PC-9 (cell line): ENCODE data around the gene CD226. TPM values are rescaled to one million over a fixed set of nuclear protein-coding genes. Genes with fewer than 3 reads are reported as not detected.

Experiments
- BruUV-seq: library from RNA; stranded (reverse); fragments of 400-500 nt; replicated peaks from 2 replicates; lab custom pipeline; 2021; lab: Mats Ljungman, UMichigan
- CTCF ChIA-PET: fragments of 300-600 bp; sonication (Branson Sonifier 250); formaldehyde crosslinking; loops from one replicate; lab custom pipeline; 2022; ENCODE audit warnings: antibody characterized with exemption; lab: Charles Lee
- POLR2A ChIA-PET: fragments of 300-600 bp; sonication (Branson Sonifier 250); formaldehyde crosslinking; loops from one replicate; lab custom pipeline; 2022; ENCODE audit warnings: antibody characterized with exemption; ENCODE audit not compliant: unreplicated experiment; lab: Charles Lee
- DNase-seq, 2 experiments: peaks; one replicate each; pipeline versions ENCODE4 v3.0.0 to v3.0.0-alpha.2; 2015 to 2022; ENCODE audit warnings: mixed read lengths in 1 of 2
- H2AFZ ChIP-seq: fragments of 200-600 bp; sonication (generic); 2 replicates; pipeline ENCODE4 v1.8.1; 2017; ENCODE audit warnings: antibody characterized with exemption
- H3F3A ChIP-seq: fragments of 200-600 bp; sonication (generic); 2 replicates; pipeline ENCODE4 v1.8.1; 2017; ENCODE audit warnings: antibody characterized with exemption, mild to moderate bottlenecking, low read depth; ENCODE audit not compliant: insufficient read depth
- H3K27ac ChIP-seq: fragments of 200-600 bp; sonication (generic); 2 replicates; pipeline ENCODE4 v1.6.1; 2016; ENCODE audit warnings: mixed run types
- H3K27me3 ChIP-seq: fragments of 200-600 bp; sonication (generic); 2 replicates; pipeline ENCODE4 v1.6.1; 2016; ENCODE audit warnings: low read depth, mixed run types; ENCODE audit not compliant: insufficient read depth
- H3K36me3 ChIP-seq: fragments of 200-600 bp; sonication (generic); 2 replicates; pipeline ENCODE4 v1.6.1; 2016; ENCODE audit warnings: low read depth, mixed run types
- H3K4me1 ChIP-seq: fragments of 200-600 bp; sonication (generic); replicated peaks from 2 replicates; pipeline ENCODE4 v1.6.1; 2016; ENCODE audit warnings: mixed run types; ENCODE audit not compliant: insufficient read depth
- H3K4me2 ChIP-seq: fragments of 200-600 bp; sonication (generic); 2 replicates; pipeline ENCODE4 v1.6.1; 2017; ENCODE audit warnings: mixed run types
- H3K4me3 ChIP-seq: fragments of 200-600 bp; sonication (generic); 2 replicates; pipeline ENCODE4 v1.6.1; 2016; ENCODE audit warnings: mixed run types
- H3K79me2 ChIP-seq: fragments of 200-600 bp; sonication (generic); 2 replicates; pipeline ENCODE4 v1.6.1; 2017; ENCODE audit warnings: low read depth, mixed run types
- H3K9me2 ChIP-seq: fragments of 200-600 bp; sonication (generic); 2 replicates; pipeline ENCODE4 v1.8.1; 2017; ENCODE audit warnings: mild to moderate bottlenecking; ENCODE audit not compliant: insufficient read depth
- H3K9me3 ChIP-seq: fragments of 200-600 bp; sonication (generic); 2 replicates; pipeline ENCODE4 v1.8.1; 2016; ENCODE audit warnings: low read depth; ENCODE audit not compliant: insufficient read depth
- H4K20me1 ChIP-seq: fragments of 200-600 bp; sonication (generic); 2 replicates; pipeline ENCODE4 v1.8.1; 2017; ENCODE audit not compliant: insufficient read depth
- EZH2 ChIP-seq: fragments of 200-600 bp; sonication (generic); IDR thresholded peaks from 2 replicates; pipeline ENCODE4 v1.8.0; 2017; ENCODE audit warnings: antibody characterized with exemption, low read depth
- intact Hi-C: fragments of 100-400 bp; cut with micrococcal nuclease; formaldehyde crosslinking; loops from one replicate; pipeline ENCODE4 v1.10.0; 2022; ENCODE audit not compliant: unreplicated experiment
- total RNA-seq: library from RNA; stranded (reverse); gene quantifications from 2 replicates; pipeline ENCODE4 v1.2.3, GENCODE V29; 2021
- TF ChIP-seq, protein P1 (sequence below): fragments of 200-600 bp; sonication (generic); conservative IDR thresholded peaks from 2 replicates; pipeline ENCODE4 v1.6.1; 2017; ENCODE audit warnings: mixed run types, antibody characterized with exemption, mild to moderate bottlenecking, moderate library complexity

CD226 gene
- total RNA-seq, 1 experiment from 2014 or later, result 0.13 TPM

GRCh38 chr18:69878213-69878933 is 69.3 kb downstream of the CD226 start:
- TF ChIP-seq, protein P1, sequence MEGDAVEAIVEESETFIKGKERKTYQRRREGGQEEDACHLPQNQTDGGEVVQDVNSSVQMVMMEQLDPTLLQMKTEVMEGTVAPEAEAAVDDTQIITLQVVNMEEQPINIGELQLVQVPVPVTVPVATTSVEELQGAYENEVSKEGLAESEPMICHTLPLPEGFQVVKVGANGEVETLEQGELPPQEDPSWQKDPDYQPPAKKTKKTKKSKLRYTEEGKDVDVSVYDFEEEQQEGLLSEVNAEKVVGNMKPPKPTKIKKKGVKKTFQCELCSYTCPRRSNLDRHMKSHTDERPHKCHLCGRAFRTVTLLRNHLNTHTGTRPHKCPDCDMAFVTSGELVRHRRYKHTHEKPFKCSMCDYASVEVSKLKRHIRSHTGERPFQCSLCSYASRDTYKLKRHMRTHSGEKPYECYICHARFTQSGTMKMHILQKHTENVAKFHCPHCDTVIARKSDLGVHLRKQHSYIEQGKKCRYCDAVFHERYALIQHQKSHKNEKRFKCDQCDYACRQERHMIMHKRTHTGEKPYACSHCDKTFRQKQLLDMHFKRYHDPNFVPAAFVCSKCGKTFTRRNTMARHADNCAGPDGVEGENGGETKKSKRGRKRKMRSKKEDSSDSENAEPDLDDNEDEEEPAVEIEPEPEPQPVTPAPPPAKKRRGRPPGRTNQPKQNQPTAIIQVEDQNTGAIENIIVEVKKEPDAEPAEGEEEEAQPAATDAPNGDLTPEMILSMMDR, result no peak
- TF ChIP-seq EZH2, result no peak
- no TSS peak for BruUV-seq
- POLR2A ChIA-PET, result no interaction called here

DNA sequence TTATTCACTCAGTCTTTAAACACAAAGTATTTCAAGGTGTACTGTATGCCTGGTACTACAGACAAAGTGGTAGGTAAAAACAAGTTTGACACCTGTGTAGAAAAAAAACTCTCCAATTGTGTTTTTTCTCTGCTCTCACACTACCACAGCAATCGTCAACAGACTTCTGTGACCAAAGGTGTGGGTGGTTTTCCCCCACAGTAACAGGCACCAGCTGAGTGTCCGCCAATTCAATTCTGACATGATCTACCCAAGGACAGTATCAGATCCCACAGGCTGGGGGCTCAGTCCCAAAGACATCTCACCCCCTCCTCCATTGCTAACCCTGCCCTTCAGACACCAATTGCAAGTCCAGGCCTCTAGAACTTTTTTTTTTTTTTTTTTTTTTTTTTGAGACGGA is 71.2 kb downstream of the CD226 start:
- H3K4me1 ChIP-seq, result no peaks in the 10 kb centered on the region
- CTCF ChIA-PET, result no interaction called here
- POLR2A ChIA-PET, result no interaction called here
- intact Hi-C loops, result no loop called here
- H3F3A ChIP-seq, result no peaks in the 10 kb centered on the region
- no peak overlapping the region for H2AFZ ChIP-seq
- no peak overlapping the region for H3K27ac ChIP-seq
- no peak overlapping the region for H3K4me2 ChIP-seq
- no peaks in the 10 kb centered on the region for H4K20me1 ChIP-seq
- no peaks in the 10 kb centered on the region for H3K9me3 ChIP-seq
- no peak for DNase-seq
- BruUV-seq, result no TSS peak
- H3K4me3 ChIP-seq, result no peak overlapping the region
- H3K36me3 ChIP-seq, result no peaks in the 10 kb centered on the region
- H3K9me2 ChIP-seq, result no peaks in the 10 kb centered on the region
- TF ChIP-seq, protein P1, result no peak
- TF ChIP-seq EZH2, result no peak
- no peaks in the 10 kb centered on the region for H3K27me3 ChIP-seq
- no peaks in the 10 kb centered on the region for H3K79me2 ChIP-seq

More at GRCh38 chr18:69878213-69878933, 69.3 kb downstream of the CD226 start:
- H3K27ac ChIP-seq, result no peak overlapping the region
- no peak overlapping the region for H3K4me3 ChIP-seq
- no peaks in the 10 kb centered on the region for H3F3A ChIP-seq
- no peaks in the 10 kb centered on the region for H4K20me1 ChIP-seq
- no peak for DNase-seq
- no peaks in the 10 kb centered on the region for H3K9me3 ChIP-seq
- no peaks in the 10 kb centered on the region for H3K4me1 ChIP-seq
- H3K4me2 ChIP-seq, result no peak overlapping the region
- H3K9me2 ChIP-seq, result no peaks in the 10 kb centered on the region
- H3K36me3 ChIP-seq, result no peaks in the 10 kb centered on the region
- no peaks in the 10 kb centered on the region for H3K79me2 ChIP-seq
- H3K27me3 ChIP-seq, result no peaks in the 10 kb centered on the region
- intact Hi-C loops, result no loop called here
- H2AFZ ChIP-seq, result no peak overlapping the region
- CTCF ChIA-PET, result no interaction called here

GRCh38 chr18:69874058-69874457 is 73.6 kb downstream of the CD226 start:
- CTCF ChIA-PET, result no interaction called here
- POLR2A ChIA-PET, result no interaction called here
- Histone ChIP-seq H3K4me2 (no peak overlapping the region), H3K79me2 (no peaks in the 10 kb centered on the region), H3K27ac (no peak overlapping the region), H2AFZ (no peak overlapping the region), H3K9me3 (no peaks in the 10 kb centered on the region), H3K4me1 (no peaks in the 10 kb centered on the region), H4K20me1 (no peaks in the 10 kb centered on the region), H3F3A (no peaks in the 10 kb centered on the region), H3K36me3 (no peaks in the 10 kb centered on the region), H3K9me2 (no peaks in the 10 kb centered on the region), H3K4me3 (no peak overlapping the region), H3K27me3 (no peaks in the 10 kb centered on the region)
- DNase-seq, result no peak
- TF ChIP-seq, protein P1, result no peak
- TF ChIP-seq EZH2, result no peak
- no TSS peak for BruUV-seq
- intact Hi-C loops, result no loop called here
